ENCODE results near the gene SCLY.

- TF ChIP-seq CTCF (IDR thresholded peaks at IDR 0.05; ENCODE audit: poor library complexity) (no peak), EZH2phosphoT487 (IDR thresholded peaks at IDR 0.05; ENCODE audit: low read depth, severe bottlenecking, unreplicated experiment) (no peak), EZH2 (IDR thresholded peaks at IDR 0.05; ENCODE audit: borderline replicate concordance) (no peak)
Observed at GRCh38 chr2:238042090-238042489, 18.7 kb upstream of the SCLY start.

All from hepatocyte (in vitro differentiated cells).